AG10803 (cell line): ENCODE results near the gene PLXNB3.

Experiments used
- DNase-seq: peaks from one replicate; pipeline ENCODE4 v3.0.0; 2010; ENCODE audit warnings: low read depth
- H3K4me3 ChIP-seq: 2 replicates; pipeline ENCODE4 v1.5.1; 2011; ENCODE audit warnings: mild to moderate bottlenecking, low read length, control low read depth
- TF ChIP-seq, protein P1 (sequence below): conservative IDR thresholded peaks from 2 replicates; pipeline ENCODE4 v1.5.1; 2011; ENCODE audit warnings: mild to moderate bottlenecking, low read length, control low read depth, inconsistent platforms

The PLXNB3 gene

GRCh38 chrX:153764786-153765137, 713 bp downstream of the PLXNB3 start:
- H3K4me3 ChIP-seq = peak overlapping the region; percentile 61
- TF ChIP-seq, protein P1, sequence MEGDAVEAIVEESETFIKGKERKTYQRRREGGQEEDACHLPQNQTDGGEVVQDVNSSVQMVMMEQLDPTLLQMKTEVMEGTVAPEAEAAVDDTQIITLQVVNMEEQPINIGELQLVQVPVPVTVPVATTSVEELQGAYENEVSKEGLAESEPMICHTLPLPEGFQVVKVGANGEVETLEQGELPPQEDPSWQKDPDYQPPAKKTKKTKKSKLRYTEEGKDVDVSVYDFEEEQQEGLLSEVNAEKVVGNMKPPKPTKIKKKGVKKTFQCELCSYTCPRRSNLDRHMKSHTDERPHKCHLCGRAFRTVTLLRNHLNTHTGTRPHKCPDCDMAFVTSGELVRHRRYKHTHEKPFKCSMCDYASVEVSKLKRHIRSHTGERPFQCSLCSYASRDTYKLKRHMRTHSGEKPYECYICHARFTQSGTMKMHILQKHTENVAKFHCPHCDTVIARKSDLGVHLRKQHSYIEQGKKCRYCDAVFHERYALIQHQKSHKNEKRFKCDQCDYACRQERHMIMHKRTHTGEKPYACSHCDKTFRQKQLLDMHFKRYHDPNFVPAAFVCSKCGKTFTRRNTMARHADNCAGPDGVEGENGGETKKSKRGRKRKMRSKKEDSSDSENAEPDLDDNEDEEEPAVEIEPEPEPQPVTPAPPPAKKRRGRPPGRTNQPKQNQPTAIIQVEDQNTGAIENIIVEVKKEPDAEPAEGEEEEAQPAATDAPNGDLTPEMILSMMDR = no peak
- no peak for DNase-seq

- peak overlapping the region; percentile 61 for H3K4me3 ChIP-seq
- TF ChIP-seq, protein P1 = no peak
- DNase-seq = no peak
Observed at GRCh38 chrX:153765138-153766079, 1.4 kb downstream of the PLXNB3 start.

GRCh38 chrX:153766098-153766817, 2.2 kb downstream of the PLXNB3 start:
- H3K4me3 ChIP-seq = peak overlapping the region; percentile 61
- TF ChIP-seq, protein P1 = no peak
- peak; percentile 47 for DNase-seq

GRCh38 chrX:153766871-153767673, 3.0 kb downstream of the PLXNB3 start:
- H3K4me3 ChIP-seq = no peak overlapping the region
- TF ChIP-seq, protein P1 = no peak
- no peak for DNase-seq

DNA sequence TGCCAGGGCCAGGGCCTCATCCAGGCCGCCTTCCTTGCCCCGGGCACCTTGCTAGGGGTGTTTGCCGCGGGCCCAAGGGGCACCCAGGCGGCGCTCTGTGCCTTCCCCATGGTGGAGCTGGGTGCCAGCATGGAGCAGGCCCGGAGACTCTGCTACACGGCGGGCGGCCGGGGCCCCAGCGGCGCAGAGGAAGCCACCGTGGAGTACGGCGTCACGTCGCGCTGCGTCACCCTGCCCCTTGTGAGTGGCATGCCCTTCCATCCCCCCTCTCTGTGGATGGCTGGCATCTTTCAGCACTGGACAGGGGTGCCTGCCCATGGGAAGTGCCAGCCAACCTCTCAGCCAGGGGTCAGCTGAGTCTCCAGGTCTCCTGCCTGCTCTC, 3.6 kb downstream of the PLXNB3 start:
- no peak overlapping the region for H3K4me3 ChIP-seq
- TF ChIP-seq, protein P1 = no peak
- DNase-seq = no peak

GRCh38 chrX:153768311-153769157, 4.5 kb downstream of the PLXNB3 start:
- no peak overlapping the region for H3K4me3 ChIP-seq
- no peak for DNase-seq
- TF ChIP-seq, protein P1 = no peak
